ENCODE results near the gene ANAPC16. TPM values are rescaled to one million over a fixed set of nuclear protein-coding genes. Genes with fewer than 3 reads are reported as not detected.

Gene ANAPC16
- total RNA-seq, 2 donors from 2014 or later, result 139 to 163 TPM

GRCh38 chr10:72275351-72276012 is 59.7 kb downstream of the ANAPC16 start:
- no peaks in the 10 kb centered on the region for H3K9me3 ChIP-seq
- no peak for TF ChIP-seq CTCF (IDR thresholded peaks at IDR 0.05)
- peak overlapping the region; percentile 99 for H3K27ac ChIP-seq
- H3K4me1 ChIP-seq, result peaks cover 0 to 38% of the 10 kb centered on the region in 2 donors
- peak overlapping the region; percentile 89 to 99 for H3K4me3 ChIP-seq
- H3K27me3 ChIP-seq, result no peaks in the 10 kb centered on the region
- H3K36me3 ChIP-seq, result peaks cover 26% of the 10 kb centered on the region
- DNase-seq (ENCODE audit: low spot score), result no peak

- peaks cover 26% of the 10 kb centered on the region for H3K36me3 ChIP-seq
- no peaks in the 10 kb centered on the region for H3K27me3 ChIP-seq
- H3K4me3 ChIP-seq, result peak overlapping the region; percentile 89 to 99
- no peaks in the 10 kb centered on the region for H3K9me3 ChIP-seq
- TF ChIP-seq CTCF (IDR thresholded peaks at IDR 0.05), result no peak
- H3K27ac ChIP-seq, result peak overlapping the region; percentile 99
- no peak for DNase-seq (ENCODE audit: low spot score)
- peaks cover 0 to 33% of the 10 kb centered on the region in 2 donors for H3K4me1 ChIP-seq
Measured at GRCh38 chr10:72276013-72276387, 60.2 kb downstream of the ANAPC16 start.

GRCh38 chr10:72276421-72277339 is 60.9 kb downstream of the ANAPC16 start:
- H3K4me1 ChIP-seq, result peaks cover 0 to 33% of the 10 kb centered on the region in 2 donors
- H3K9me3 ChIP-seq, result no peaks in the 10 kb centered on the region
- peak overlapping the region; percentile 99 for H3K27ac ChIP-seq
- H3K4me3 ChIP-seq, result peak overlapping the region; percentile 89 to 99
- H3K36me3 ChIP-seq, result peaks cover 26% of the 10 kb centered on the region
- no peaks in the 10 kb centered on the region for H3K27me3 ChIP-seq
- no peak for TF ChIP-seq CTCF (IDR thresholded peaks at IDR 0.05)
- peak; percentile 68 for DNase-seq (ENCODE audit: low spot score)

- peaks cover 0 to 29% of the 10 kb centered on the region in 2 donors for H3K4me1 ChIP-seq
- no peaks in the 10 kb centered on the region for H3K9me3 ChIP-seq
- TF ChIP-seq CTCF (IDR thresholded peaks at IDR 0.05), result no peak
- peak overlapping the region; percentile 99 for H3K27ac ChIP-seq
- H3K27me3 ChIP-seq, result no peaks in the 10 kb centered on the region
- peaks cover 26% of the 10 kb centered on the region for H3K36me3 ChIP-seq
- no peak overlapping the region for H3K4me3 ChIP-seq
- no peak for DNase-seq (ENCODE audit: low spot score)
Measured at GRCh38 chr10:72277340-72277995, 61.7 kb downstream of the ANAPC16 start.

- TF ChIP-seq CTCF (IDR thresholded peaks at IDR 0.05), result no peak
- peak overlapping the region; percentile 17 to 99 for H3K27ac ChIP-seq
- H3K9me3 ChIP-seq, result no peaks in the 10 kb centered on the region
- no peak for DNase-seq (ENCODE audit: low spot score)
- H3K36me3 ChIP-seq, result peaks cover 26% of the 10 kb centered on the region
- H3K4me1 ChIP-seq, result peaks cover 0 to 26% of the 10 kb centered on the region in 2 donors
- no peaks in the 10 kb centered on the region for H3K27me3 ChIP-seq
- no peak overlapping the region for H3K4me3 ChIP-seq
Measured at GRCh38 chr10:72277996-72278667, 62.3 kb downstream of the ANAPC16 start.

All from right atrium auricular region (tissue), 2 donors.